ENCODE measurements around the gene PTPRG. TPM values are rescaled to one million over a fixed set of nuclear protein-coding genes. Genes with fewer than 3 reads are reported as not detected.

The PTPRG gene
- total RNA-seq, 4 donors from 2014 or later = 33.5 to 56.6 (median 46.9) TPM

GRCh38 chr3:61861410-61861809, 300.0 kb downstream of the PTPRG start:
- TF ChIP-seq CTCF (IDR thresholded peaks at IDR 0.05) (no peak), POLR2A (IDR thresholded peaks at IDR 0.05) (no peak)
- Histone ChIP-seq H3K9me3 (no peaks in the 10 kb centered on the region), H3K27ac (no peak overlapping the region), H3K4me1 (peaks cover 0 to 11% (median 0%) of the 10 kb centered on the region in 4 donors), H3K27me3 (no peaks in the 10 kb centered on the region), H3K4me3 (no peak overlapping the region), H3K36me3 (no peaks in the 10 kb centered on the region)
- no peak for DNase-seq

- H3K4me1 ChIP-seq = peaks cover 0 to 11% (median 0%) of the 10 kb centered on the region in 4 donors
- no peaks in the 10 kb centered on the region for H3K9me3 ChIP-seq
- no peak overlapping the region for H3K27ac ChIP-seq
- no peak overlapping the region for H3K4me3 ChIP-seq
- no peak for DNase-seq
- TF ChIP-seq CTCF (IDR thresholded peaks at IDR 0.05) (no peak), POLR2A (IDR thresholded peaks at IDR 0.05) (no peak)
- H3K27me3 ChIP-seq = no peaks in the 10 kb centered on the region
- H3K36me3 ChIP-seq = no peaks in the 10 kb centered on the region
Measured at GRCh38 chr3:61862614-61863289, 301.4 kb downstream of the PTPRG start.

- H3K36me3 ChIP-seq = no peaks in the 10 kb centered on the region
- no peaks in the 10 kb centered on the region for H3K9me3 ChIP-seq
- no peak for DNase-seq
- no peak for TF ChIP-seq CTCF (IDR thresholded peaks at IDR 0.05)
- no peak for TF ChIP-seq POLR2A (IDR thresholded peaks at IDR 0.05)
- no peaks in the 10 kb centered on the region for H3K27me3 ChIP-seq
- H3K4me1 ChIP-seq = peaks cover 0 to 4% (median 0%) of the 10 kb centered on the region in 4 donors
- H3K27ac ChIP-seq = no peak overlapping the region
- H3K4me3 ChIP-seq = no peak overlapping the region
Measured at GRCh38 chr3:61863579-61863978, 302.2 kb downstream of the PTPRG start.

- H3K9me3 ChIP-seq = no peaks in the 10 kb centered on the region
- DNase-seq = no peak
- no peaks in the 10 kb centered on the region for H3K36me3 ChIP-seq
- H3K4me3 ChIP-seq = no peak overlapping the region
- no peaks in the 10 kb centered on the region for H3K27me3 ChIP-seq
- H3K27ac ChIP-seq = no peak overlapping the region
- TF ChIP-seq CTCF (IDR thresholded peaks at IDR 0.05) = no peak
- no peak for TF ChIP-seq POLR2A (IDR thresholded peaks at IDR 0.05)
- peaks cover 0 to 4% (median 0%) of the 10 kb centered on the region in 4 donors for H3K4me1 ChIP-seq
Measured at GRCh38 chr3:61864886-61865285, 303.5 kb downstream of the PTPRG start.

- Histone ChIP-seq H3K4me3 (no peak overlapping the region), H3K27ac (no peak overlapping the region), H3K4me1 (peaks cover 0 to 4% (median 0%) of the 10 kb centered on the region in 4 donors), H3K9me3 (no peaks in the 10 kb centered on the region), H3K27me3 (no peaks in the 10 kb centered on the region), H3K36me3 (no peaks in the 10 kb centered on the region)
- no peak for TF ChIP-seq POLR2A (IDR thresholded peaks at IDR 0.05)
- TF ChIP-seq CTCF (IDR thresholded peaks at IDR 0.05) = no peak
- no peak for DNase-seq
Measured at GRCh38 chr3:61865466-61866152, 304.2 kb downstream of the PTPRG start.
